Stimulated activated naive CD8-positive, alpha-beta T cell treated with anti-CD3 and anti-CD28 coated beads, Interleukin-15, Interleukin-2, amounts not matched to agents 100 U/mL and 50 U/mL, for 24 hours (primary cell): ENCODE data around the gene NOTCH2NLA.
A peak's percentile ranks its signal among the peaks of the same experiment; 100 is the strongest.
"Not testable (repeated sequence)": the region's sequence is repeated elsewhere in the genome, so short reads cannot be mapped to it uniquely, and the experiment has no call there.

Experiments used
- ATAC-seq: fragments of 150-1000 bp; cut with Tn5 transposase; one replicate; pipeline ENCODE4 v1.10.0; 2021
- DNase-seq: peaks from one replicate; pipeline ENCODE4 v3.0.0; 2021

The NOTCH2NLA gene

DNA sequence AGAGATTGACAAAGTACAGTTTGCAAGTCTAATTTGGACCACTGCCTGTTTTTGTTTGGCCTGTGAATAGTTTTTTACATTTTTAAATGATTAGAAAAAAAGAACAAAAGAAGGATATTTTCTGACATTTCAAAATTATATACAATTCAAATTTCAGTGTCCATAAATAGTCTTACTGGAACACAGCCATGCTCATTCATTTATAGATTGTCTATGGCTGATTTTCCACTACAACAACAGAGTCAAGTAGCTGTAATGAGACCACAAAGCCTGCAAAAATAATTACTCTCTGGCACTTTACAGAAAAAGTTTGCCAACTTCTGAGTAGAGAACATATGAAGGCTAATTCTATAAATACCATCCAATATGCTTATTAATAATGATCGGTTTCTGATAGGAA lies 61.1 kb downstream of the NOTCH2NLA start:
- not testable (repeated sequence) for DNase-seq, ATAC-seq

DNA sequence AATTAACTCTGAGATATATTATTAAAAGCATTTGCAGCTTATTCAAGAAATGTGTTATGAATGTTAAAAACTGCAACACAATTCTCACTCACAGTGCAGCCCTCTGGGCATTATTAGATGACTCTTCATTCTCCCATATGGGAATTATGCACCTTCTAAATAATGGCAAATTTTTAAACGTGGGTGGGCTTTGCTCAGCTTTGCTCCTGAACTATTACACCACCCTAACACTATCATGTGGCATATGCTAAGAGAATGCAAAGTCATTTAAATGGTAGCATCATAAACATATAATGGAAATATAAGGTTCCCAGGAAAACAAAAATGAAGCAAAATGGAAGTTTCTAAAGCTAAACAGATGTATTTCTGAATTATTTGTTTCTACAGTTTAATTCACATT lies 61.5 kb downstream of the NOTCH2NLA start:
- not testable (repeated sequence) for ATAC-seq, DNase-seq

DNA sequence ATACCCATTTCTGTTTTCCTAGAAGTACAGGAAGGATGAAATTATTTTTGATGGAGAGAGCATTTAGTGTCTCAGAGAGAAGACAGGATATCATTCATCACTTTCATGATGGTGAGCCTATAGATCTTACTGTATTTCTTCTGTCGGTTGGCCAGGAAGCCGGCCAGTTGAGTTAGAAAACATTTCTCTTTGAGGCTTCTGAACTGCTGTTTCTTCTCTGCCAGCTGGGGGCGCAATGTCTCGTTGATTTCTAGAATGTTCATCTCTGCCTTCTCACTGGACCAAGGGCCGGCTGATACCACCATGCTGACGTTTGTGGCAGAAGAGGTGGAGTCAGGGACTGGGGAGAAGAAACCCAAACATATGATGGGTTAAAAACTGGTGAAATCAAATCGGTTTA lies 84.4 kb downstream of the NOTCH2NLA start, which contains the start of gene NBPF10:
NBPF10 (minus strand) TSS at position 340 of the 400 bp plus-strand sequence; CDS start at position 305, 35 bp downstream.
- not testable (repeated sequence) for ATAC-seq
- DNase-seq, result peak; percentile 3
